Loucy (cell line): ENCODE results near the gene BTN1A1.

Source experiments
- CTCF ChIP-seq: fragments of 200-600 bp; sonication (generic); conservative IDR thresholded peaks from 2 replicates; pipeline ENCODE4 v1.5.1; 2014; ENCODE audit warnings: mild to moderate bottlenecking, antibody characterized with exemption, low read length
- EZH2phosphoT487 ChIP-seq: fragments of 200-600 bp; IDR thresholded peaks from 2 replicates; pipeline ENCODE4 v1.6.1; 2018; ENCODE audit warnings: antibody characterized with exemption, mild to moderate bottlenecking, moderate library complexity, borderline replicate concordance

- TF ChIP-seq CTCF: no peak
- no peak for TF ChIP-seq EZH2phosphoT487
These were observed 36.1 kb upstream of the BTN1A1 start for GRCh38 chr6:26464014-26464413.
